ENCODE measurements around the gene EXD3. TPM values are rescaled to one million over a fixed set of nuclear protein-coding genes. Genes with fewer than 3 reads are reported as not detected.

EXD3 gene
- polyA plus RNA-seq, 1 of the 3 experiments (the other 2 are of a cell fraction) = 11.5 TPM

- Histone ChIP-seq H3K4me3 (ENCODE audit: low read depth in 2 of 2, low read length in 1 of 2) (no peak overlapping the region), H3K27me3 (ENCODE audit: insufficient read depth) (no peaks in the 10 kb centered on the region), H2AFZ (ENCODE audit: low read depth) (no peak overlapping the region), H3K27ac (ENCODE audit: low read depth in 2 of 2, low read length in 1 of 2) (no peak overlapping the region), H3K9me3 (no peaks in the 10 kb centered on the region), H4K20me1 (ENCODE audit: insufficient read depth) (0 out of 2 replicates have a peak, but pooled peaks cover 3% of the 10 kb centered on the region), H3K9me2 (no peaks in the 10 kb centered on the region), H3K9ac (no peak overlapping the region), H3K4me2 (no peak overlapping the region), H3F3A (replicated peaks; ENCODE audit: insufficient read depth) (peaks cover 8% of the 10 kb centered on the region), H3K36me3 (replicated peaks in 1 of 2; ENCODE audit: control insufficient read depth in 1 of 2, insufficient read depth in 2 of 2, low read length in 1 of 2) (peaks cover 19 to 41% of the 10 kb centered on the region in 2 experiments), H3K4me1 (ENCODE audit: control insufficient read depth in 1 of 2, insufficient read depth in 2 of 2, low read depth in 1 of 2, low read length in 1 of 2) (no peaks in the 10 kb centered on the region; a peak in 2 of 4 replicates), H3K79me2 (ENCODE audit: insufficient read depth) (no peaks in the 10 kb centered on the region)
- DNase-seq = no peak
- ChIA-PET CTCF (interaction anchor here (1.5 to 2.8 kb wide), 3 partner anchors 14 to 151 kb away, joined by 3 to 16 read pairs (median 6); partner anchors contain the start of genes EXD3 and NOXA1), POLR2A (no interaction called here)
- WGBS (ENCODE audit: low lambda C conversion rate) = 71% methylated on average over 3 of the region's 3 CpGs
- TF ChIP-seq ZBTB33 (IDR thresholded peaks at IDR 0.05; ENCODE audit: borderline replicate concordance, low read depth) = no peak
- no peak for TF ChIP-seq USF1 (IDR thresholded peaks at IDR 0.05; ENCODE audit: borderline replicate concordance, low read depth)
- no peak for TF ChIP-seq ELF1 (IDR thresholded peaks at IDR 0.05)
- TF ChIP-seq USF2 (IDR thresholded peaks at IDR 0.05; ENCODE audit: borderline replicate concordance, low read depth, low read length) = no peak
- TF ChIP-seq CHD2 (IDR thresholded peaks at IDR 0.05; ENCODE audit: low read length, partially characterized antibody) = no peak
- no peak for TF ChIP-seq MEF2A (IDR thresholded peaks at IDR 0.05; ENCODE audit: borderline replicate concordance, low read depth)
- TF ChIP-seq FOXJ3 (CRISPR knock-in tag; IDR thresholded peaks at IDR 0.05) = no peak
- no peak for TF ChIP-seq FOSL2 (IDR thresholded peaks at IDR 0.05; ENCODE audit: borderline replicate concordance, low read depth)
- no peak for TF ChIP-seq FOXM1 (IDR thresholded peaks at IDR 0.05; ENCODE audit: low read depth)
- no peak for TF ChIP-seq RFX5 (IDR thresholded peaks at IDR 0.05; ENCODE audit: low read length)
- TF ChIP-seq NRF1 (IDR thresholded peaks at IDR 0.05; ENCODE audit: low read depth, low read length) = no peak
- TF ChIP-seq RXRA (IDR thresholded peaks at IDR 0.05; ENCODE audit: borderline replicate concordance, low read depth) = no peak
- no peak for TF ChIP-seq TAF1 (IDR thresholded peaks at IDR 0.05; ENCODE audit: borderline replicate concordance, low read depth, low read length)
- TF ChIP-seq JUND (IDR thresholded peaks at IDR 0.05) = no peak
Observed at GRCh38 chr9:137271696-137272076, 151.3 kb downstream of the EXD3 start.

All from SK-N-SH (cell line).